Sigmoid colon (tissue), 7 donors: ENCODE measurements around the gene C1orf174. TPM values are rescaled to one million over a fixed set of nuclear protein-coding genes. Genes with fewer than 3 reads are reported as not detected.
A peak's percentile ranks its signal among the peaks of the same experiment; 100 is the strongest.

Experiments used
- DNase-seq: peaks from one replicate; pipeline ENCODE4 v3.0.0-alpha.2; 2019
- H3K27ac ChIP-seq, 4 donors: fragments of 200-600 bp; sonication (generic); one replicate each; pipeline ENCODE4 v1.5.1; 2016 to 2019; ENCODE audit warnings: mild to moderate bottlenecking in 1 of 4
- H3K27me3 ChIP-seq, 3 donors: fragments of 200-600 bp; sonication (generic); one replicate each; pipeline ENCODE4 v1.5.1; 2019; ENCODE audit warnings: mild to moderate bottlenecking in 1 of 3
- H3K36me3 ChIP-seq, 4 donors: fragments of 200-600 bp; sonication (generic); one replicate each; pipeline ENCODE4 v1.5.1; 2016 to 2019
- H3K4me1 ChIP-seq, 4 donors: fragments of 200-600 bp; sonication (generic); one replicate each; pipeline ENCODE4 v1.5.1; 2017 to 2019
- H3K4me3 ChIP-seq, 4 donors: fragments of 200-600 bp; sonication (generic); one replicate each; pipeline ENCODE4 v1.5.1; 2017 to 2019; ENCODE audit warnings: mild to moderate bottlenecking in 2 of 4, moderate library complexity in 1 of 4
- H3K9me3 ChIP-seq, 4 donors: fragments of 200-600 bp in 3 of 4; sonication (generic) in 3 of 4; one replicate each; pipeline versions ENCODE4 v1.5.1 to v1.6.1; 2013 to 2019
- CTCF ChIP-seq, 4 experiments: fragments of 450-650 bp in 3 of 4; fragments of 200-600 bp in 1 of 4; IDR thresholded peaks; one replicate each; pipeline ENCODE4 v1.5.1; 2016 to 2019; ENCODE audit warnings: antibody characterized with exemption in 4 of 4, mild to moderate bottlenecking in 3 of 4, moderate library complexity in 2 of 4
- EP300 ChIP-seq, 4 donors: sonication (generic); formaldehyde crosslinking; IDR thresholded peaks; one replicate each; pipeline ENCODE4 v1.6.1; 2017; ENCODE audit warnings: antibody characterized with exemption in 4 of 4
- POLR2A ChIP-seq, 2 donors: fragments of 450-650 bp; IDR thresholded peaks; one replicate each; pipeline ENCODE4 v1.6.1; 2016; ENCODE audit warnings: antibody characterized with exemption in 2 of 2, mild to moderate bottlenecking in 2 of 2, moderate library complexity in 2 of 2
- POLR2AphosphoS5 ChIP-seq, 4 donors: sonication (generic); formaldehyde crosslinking; IDR thresholded peaks; one replicate each; pipeline ENCODE4 v1.6.1; 2017; ENCODE audit warnings: antibody characterized with exemption in 4 of 4
- WGBS, 2 donors: extraction: QIAGEN DNeasy Blood & Tissue Kit; methylation state at CpG; one replicate each; pipeline ENCODE4 v1.1.7; 2013; 5-methylcytosine and 5-hydroxymethylcytosine counted together
- intact Hi-C: fragments of 100-400 bp; cut with DNase I; formaldehyde crosslinking; loops from one replicate; pipeline ENCODE4 v1.15.1; 2023
- polyA plus RNA-seq, 3 donors: library from polyadenylated mRNA; stranded (reverse); fragments of 200-250 nt; gene quantifications; one replicate each; pipeline ENCODE4 v1.2.3, GENCODE V29; 2013
- total RNA-seq, 4 donors: library from RNA; depleted of rRNA; stranded (reverse); fragments of >200 nt; gene quantifications; one replicate each; pipeline ENCODE4 v1.1.0, GENCODE V29; 2016
- donor health status: healthy with polysubstance abuse.
- donor health status: Bipolar disorder and iron deficiency.
- donor health status: healthy.

Gene C1orf174
- total and polyA plus RNA-seq, 7 donors: 10.8 to 33.0 (median 23.4) TPM

DNA sequence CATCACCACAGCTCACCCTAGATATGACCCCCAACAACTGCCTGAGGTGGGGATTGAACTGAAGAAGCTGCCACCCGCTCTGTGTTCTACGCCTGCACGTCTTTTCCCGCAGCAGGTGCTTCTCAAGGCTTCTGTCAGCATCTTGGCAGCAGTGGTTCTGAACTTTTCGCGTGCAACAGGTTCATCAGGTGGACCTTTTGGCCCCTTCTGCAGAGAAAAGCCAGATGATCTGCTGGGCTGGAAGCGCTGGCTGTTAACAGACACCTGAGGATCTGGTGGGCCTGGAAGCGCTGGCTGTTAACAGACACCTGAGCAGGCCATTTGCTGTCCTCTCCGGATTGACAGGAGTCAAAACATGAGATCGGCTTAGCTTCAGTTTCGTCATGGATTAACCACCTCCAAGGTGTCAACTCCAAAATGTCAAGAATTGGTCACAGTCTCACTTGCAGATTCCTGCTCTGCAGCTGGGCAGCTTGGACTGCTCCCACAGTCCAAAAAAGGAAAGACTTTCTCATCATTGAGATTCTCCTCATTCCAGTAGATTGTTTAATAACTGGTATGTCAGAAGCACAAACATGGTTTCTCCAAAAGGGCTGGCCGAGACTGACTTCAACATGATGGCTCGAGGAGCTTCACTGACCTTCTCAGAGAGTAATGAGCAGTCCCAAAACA is 4.7 kb downstream of the C1orf174 start:
- peak overlapping the region in 3 of 4 donors; percentile 36 to 80 (median 69) for H3K27ac ChIP-seq
- intact Hi-C loops: no loop called here
- peaks cover 0 to 49% (median 32%) of the 10 kb centered on the region in 4 donors for H3K4me1 ChIP-seq

DNA sequence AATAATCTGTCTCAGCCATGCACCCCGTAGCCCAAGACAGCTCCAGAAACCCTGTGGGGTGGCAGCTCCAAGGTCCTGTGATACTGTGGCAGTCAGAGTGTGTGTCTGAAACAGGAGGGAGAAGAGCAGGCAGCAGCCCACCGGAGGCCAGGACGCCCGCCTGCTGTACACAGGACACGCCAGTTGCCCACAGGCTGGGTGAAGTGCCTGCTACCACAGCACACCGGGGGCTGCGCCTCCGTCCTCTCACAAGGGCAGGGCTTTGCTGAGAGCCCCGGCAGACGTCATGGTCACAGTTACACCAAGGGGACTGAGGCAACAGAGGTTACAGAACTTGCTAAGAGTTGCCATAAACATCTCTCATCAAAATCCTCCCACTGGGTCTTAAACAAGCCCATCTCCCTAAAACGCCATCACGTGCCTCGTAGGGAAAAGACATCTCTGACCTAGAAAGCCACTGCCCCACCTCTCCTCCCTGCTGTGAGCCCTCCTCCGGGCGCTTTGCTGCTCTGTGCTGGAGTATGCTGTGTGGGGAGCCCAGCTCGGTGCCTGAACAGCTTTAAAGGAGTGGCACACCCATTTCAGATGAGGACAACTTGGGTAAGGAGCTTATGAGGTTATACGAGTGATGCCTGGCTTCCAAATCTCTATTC is 5.3 kb downstream of the C1orf174 start:
- intact Hi-C loops: no loop called here
- TF ChIP-seq EP300 (IDR thresholded peaks at IDR 0.05) (no peak), POLR2AphosphoS5 (IDR thresholded peaks at IDR 0.05) (no peak), CTCF (IDR thresholded peaks at IDR 0.05) (no peak), POLR2A (IDR thresholded peaks at IDR 0.05) (no peak)
- H3K4me1 ChIP-seq: peaks cover 0 to 48% (median 32%) of the 10 kb centered on the region in 4 donors
- H3K27me3 ChIP-seq: no peaks in the 10 kb centered on the region
- no peak overlapping the region for H3K4me3 ChIP-seq
- 94% methylated on average over 17 of the region's 17 CpGs for WGBS, 2 donors
- no peak for DNase-seq
- peaks cover 11 to 19% (median 14%) of the 10 kb centered on the region in 4 donors for H3K36me3 ChIP-seq
- peak overlapping the region in 3 of 4 donors; percentile 36 to 80 (median 69) for H3K27ac ChIP-seq
- no peaks in the 10 kb centered on the region for H3K9me3 ChIP-seq

More for the DNA sequence above, 4.7 kb downstream of the C1orf174 start:
- H3K4me3 ChIP-seq: no peak overlapping the region
- H3K36me3 ChIP-seq: peaks cover 4 to 12% (median 7%) of the 10 kb centered on the region in 4 donors
- no peaks in the 10 kb centered on the region for H3K9me3 ChIP-seq
- no peak for DNase-seq
- TF ChIP-seq POLR2AphosphoS5 (IDR thresholded peaks at IDR 0.05): no peak
- TF ChIP-seq CTCF (IDR thresholded peaks at IDR 0.05): no peak
- TF ChIP-seq EP300 (IDR thresholded peaks at IDR 0.05): no peak
- TF ChIP-seq POLR2A (IDR thresholded peaks at IDR 0.05): no peak
- 94 to 95% methylated on average over 13 of the region's 13 CpGs for WGBS, 2 donors
- no peaks in the 10 kb centered on the region for H3K27me3 ChIP-seq

- intact Hi-C loops: no loop called here
- Histone ChIP-seq H3K4me3 (no peak overlapping the region), H3K27ac (peak overlapping the region in 3 of 4 donors; percentile 31 to 56 (median 34)), H3K27me3 (no peaks in the 10 kb centered on the region), H3K4me1 (peaks cover 0 to 39% (median 24%) of the 10 kb centered on the region in 4 donors), H3K36me3 (peaks cover 14 to 34% (median 17%) of the 10 kb centered on the region in 4 donors), H3K9me3 (no peaks in the 10 kb centered on the region)
- no peak for DNase-seq
- WGBS, 2 donors: 84 to 89% methylated on average over 5 of the region's 5 CpGs
- no peak for TF ChIP-seq EP300 (IDR thresholded peaks at IDR 0.05)
- TF ChIP-seq POLR2AphosphoS5 (IDR thresholded peaks at IDR 0.05): no peak
- no peak for TF ChIP-seq CTCF (IDR thresholded peaks at IDR 0.05)
- TF ChIP-seq POLR2A (IDR thresholded peaks at IDR 0.05): no peak
Measured at GRCh38 chr1:3893190-3893589, 6.9 kb downstream of the C1orf174 start.

GRCh38 chr1:3892748-3893147 is 7.3 kb downstream of the C1orf174 start:
- H3K27me3 ChIP-seq: no peaks in the 10 kb centered on the region
- H3K4me1 ChIP-seq: peaks cover 0 to 39% (median 24%) of the 10 kb centered on the region in 4 donors
- WGBS, 2 donors: 79 to 88% methylated on average over 14 of the region's 14 CpGs
- peak overlapping the region in 3 of 4 donors; percentile 31 to 56 (median 34) for H3K27ac ChIP-seq
- no peak for TF ChIP-seq POLR2A (IDR thresholded peaks at IDR 0.05)
- no peak for TF ChIP-seq POLR2AphosphoS5 (IDR thresholded peaks at IDR 0.05)
- TF ChIP-seq EP300 (IDR thresholded peaks at IDR 0.05): no peak
- no peak for TF ChIP-seq CTCF (IDR thresholded peaks at IDR 0.05)
- H3K36me3 ChIP-seq: peaks cover 14 to 39% (median 19%) of the 10 kb centered on the region in 4 donors
- intact Hi-C loops: no loop called here
- DNase-seq: no peak
- H3K9me3 ChIP-seq: no peaks in the 10 kb centered on the region
- no peak overlapping the region for H3K4me3 ChIP-seq
